RPMI7951 (cell line): ENCODE data around the gene KIRREL3. TPM values are rescaled to one million over a fixed set of nuclear protein-coding genes. Genes with fewer than 3 reads are reported as not detected.

ENCODE experiments used
- DNase-seq: peaks from one replicate; pipeline ENCODE4 v3.0.0-alpha.2; 2012; ENCODE audit warnings: low read depth
- total RNA-seq: library from RNA; depleted of rRNA; stranded (reverse); fragments of >200 nt; shearing (Covaris generic); gene quantifications from 2 replicates; pipeline ENCODE4 v1.2.3, GENCODE V29; 2014

The KIRREL3 gene
- total RNA-seq, 1 experiment from 2014 or later, result 0.24 TPM

- no peak for DNase-seq
Measured at GRCh38 chr11:126740846-126741245, 259.7 kb downstream of the KIRREL3 start.

- no peak for DNase-seq
Measured at GRCh38 chr11:126739499-126740145, 260.9 kb downstream of the KIRREL3 start.

GRCh38 chr11:126738295-126739031, 262.1 kb downstream of the KIRREL3 start:
- no peak for DNase-seq

- DNase-seq, result no peak
Measured at GRCh38 chr11:126736682-126737572, 263.6 kb downstream of the KIRREL3 start.

- DNase-seq, result no peak
Measured at GRCh38 chr11:126734752-126735151, 265.8 kb downstream of the KIRREL3 start.

GRCh38 chr11:126733685-126734084, 266.9 kb downstream of the KIRREL3 start:
- DNase-seq, result no peak

- no peak for DNase-seq
Measured at GRCh38 chr11:126732981-126733380, 267.6 kb downstream of the KIRREL3 start.

- DNase-seq, result no peak
Measured at GRCh38 chr11:126731576-126732142, 268.9 kb downstream of the KIRREL3 start.

- DNase-seq, result no peak
Measured at GRCh38 chr11:126727381-126727780, 273.2 kb downstream of the KIRREL3 start.

GRCh38 chr11:126725521-126725920, 275.0 kb downstream of the KIRREL3 start:
- no peak for DNase-seq

- no peak for DNase-seq
Measured at GRCh38 chr11:126725043-126725442, 275.5 kb downstream of the KIRREL3 start.

- peak; percentile 12 for DNase-seq
Measured at GRCh38 chr11:126723665-126724045, 276.9 kb downstream of the KIRREL3 start.

- no peak for DNase-seq
Measured at GRCh38 chr11:126722956-126723664, 277.5 kb downstream of the KIRREL3 start.

- DNase-seq, result no peak
Measured at GRCh38 chr11:126722006-126722736, 278.4 kb downstream of the KIRREL3 start.

GRCh38 chr11:126720539-126721235, 279.9 kb downstream of the KIRREL3 start:
- DNase-seq, result no peak

GRCh38 chr11:126719740-126720139, 280.8 kb downstream of the KIRREL3 start:
- no peak for DNase-seq

GRCh38 chr11:126718276-126718675, 282.3 kb downstream of the KIRREL3 start:
- DNase-seq, result peak; percentile 74

- peak; percentile 44 for DNase-seq
Measured at GRCh38 chr11:126716456-126717083, 284.0 kb downstream of the KIRREL3 start.

GRCh38 chr11:126713806-126714205, 286.8 kb downstream of the KIRREL3 start:
- DNase-seq, result no peak
